Activated naive CD4-positive, alpha-beta T cell treated with anti-CD3 and anti-CD28 coated beads, Interleukin-2, amount 10 ng/mL, durations not matched to agents 7 days and 5 days (primary cell): ENCODE measurements around the gene GOLIM4.

Source experiments
- CTCF ChIA-PET: fragments of 350-600 bp; sonication (Branson Sonifier 250); formaldehyde crosslinking; loops from one replicate; lab custom pipeline; 2021; ENCODE audit warnings: antibody characterized with exemption; lab: Charles Lee
- DNase-seq: peaks from one replicate; pipeline ENCODE4 v3.0.0-alpha.2; 2020
- H3K27ac Mint-ChIP-seq: one replicate; pipeline ENCODE4 v1.8.0; 2021; ENCODE audit warnings: mild to moderate bottlenecking, moderate library complexity, mixed read lengths
- H3K27me3 Mint-ChIP-seq: one replicate; pipeline ENCODE4 v1.8.0; 2021; ENCODE audit warnings: mild to moderate bottlenecking, mixed read lengths
- H3K36me3 Mint-ChIP-seq: one replicate; pipeline ENCODE4 v1.8.0; 2021; ENCODE audit warnings: mixed read lengths
- H3K4me1 Mint-ChIP-seq: one replicate; pipeline ENCODE4 v1.8.0; 2021; ENCODE audit warnings: mixed read lengths
- H3K4me3 Mint-ChIP-seq: one replicate; pipeline ENCODE4 v1.8.0; 2021; ENCODE audit warnings: mild to moderate bottlenecking, moderate library complexity, mixed read lengths
- H3K9me3 Mint-ChIP-seq: one replicate; pipeline ENCODE4 v1.8.0; 2021; ENCODE audit warnings: mixed read lengths

The GOLIM4 gene

GRCh38 chr3:167996514-167996913, 99.2 kb downstream of the GOLIM4 start:
- CTCF ChIA-PET: no interaction called here
- DNase-seq: no peak
- Mint-ChIP-seq H3K9me3 (no peaks in the 10 kb centered on the region), H3K4me1 (no peaks in the 10 kb centered on the region), H3K27ac (no peak overlapping the region), H3K27me3 (no peaks in the 10 kb centered on the region), H3K36me3 (no peaks in the 10 kb centered on the region), H3K4me3 (no peak overlapping the region)

- Mint-ChIP-seq H3K9me3 (no peaks in the 10 kb centered on the region), H3K27ac (no peak overlapping the region), H3K36me3 (no peaks in the 10 kb centered on the region), H3K4me1 (no peaks in the 10 kb centered on the region), H3K4me3 (no peak overlapping the region), H3K27me3 (no peaks in the 10 kb centered on the region)
- CTCF ChIA-PET: no interaction called here
- DNase-seq: no peak
Observed at GRCh38 chr3:167992381-167992780, 103.3 kb downstream of the GOLIM4 start.

- no peak for DNase-seq
- Mint-ChIP-seq H3K4me3 (no peak overlapping the region), H3K27ac (no peak overlapping the region), H3K36me3 (no peaks in the 10 kb centered on the region), H3K27me3 (no peaks in the 10 kb centered on the region), H3K9me3 (no peaks in the 10 kb centered on the region), H3K4me1 (no peaks in the 10 kb centered on the region)
- CTCF ChIA-PET: no interaction called here
Observed at GRCh38 chr3:167991213-167991612, 104.5 kb downstream of the GOLIM4 start.

GRCh38 chr3:167989999-167990398, 105.7 kb downstream of the GOLIM4 start:
- Mint-ChIP-seq H3K4me3 (no peak overlapping the region), H3K27ac (no peak overlapping the region), H3K4me1 (no peaks in the 10 kb centered on the region), H3K27me3 (no peaks in the 10 kb centered on the region), H3K9me3 (no peaks in the 10 kb centered on the region), H3K36me3 (no peaks in the 10 kb centered on the region)
- CTCF ChIA-PET: no interaction called here
- DNase-seq: no peak

- no peak for DNase-seq
- Mint-ChIP-seq H3K9me3 (no peaks in the 10 kb centered on the region), H3K4me1 (no peaks in the 10 kb centered on the region), H3K27me3 (no peaks in the 10 kb centered on the region), H3K36me3 (no peaks in the 10 kb centered on the region), H3K27ac (no peak overlapping the region), H3K4me3 (no peak overlapping the region)
- CTCF ChIA-PET: no interaction called here
Observed at GRCh38 chr3:167989066-167989465, 106.7 kb downstream of the GOLIM4 start.

- CTCF ChIA-PET: no interaction called here
- Mint-ChIP-seq H3K9me3 (no peaks in the 10 kb centered on the region), H3K27ac (no peak overlapping the region), H3K27me3 (no peaks in the 10 kb centered on the region), H3K4me3 (no peak overlapping the region), H3K36me3 (no peaks in the 10 kb centered on the region), H3K4me1 (no peaks in the 10 kb centered on the region)
- DNase-seq: no peak
Observed at GRCh38 chr3:167983583-167983982, 112.1 kb downstream of the GOLIM4 start.

- CTCF ChIA-PET: no interaction called here
- no peak overlapping the region for H3K4me3 Mint-ChIP-seq
Observed at GRCh38 chr3:167978486-167978885, 117.2 kb downstream of the GOLIM4 start.

GRCh38 chr3:167978071-167978470, 117.7 kb downstream of the GOLIM4 start:
- Mint-ChIP-seq H3K36me3 (no peaks in the 10 kb centered on the region), H3K4me1 (no peaks in the 10 kb centered on the region), H3K9me3 (no peaks in the 10 kb centered on the region), H3K4me3 (no peak overlapping the region), H3K27me3 (no peaks in the 10 kb centered on the region), H3K27ac (no peak overlapping the region)
- CTCF ChIA-PET: no interaction called here
- no peak for DNase-seq

More at GRCh38 chr3:167978486-167978885, 117.2 kb downstream of the GOLIM4 start:
- Mint-ChIP-seq H3K27ac (no peak overlapping the region), H3K36me3 (no peaks in the 10 kb centered on the region), H3K4me1 (no peaks in the 10 kb centered on the region), H3K9me3 (no peaks in the 10 kb centered on the region), H3K27me3 (no peaks in the 10 kb centered on the region)
- no peak for DNase-seq

GRCh38 chr3:167976516-167977361, 119.0 kb downstream of the GOLIM4 start:
- H3K27me3 Mint-ChIP-seq: no peaks in the 10 kb centered on the region
- no peak for DNase-seq
- CTCF ChIA-PET: no interaction called here
- no peaks in the 10 kb centered on the region for H3K36me3 Mint-ChIP-seq
- no peak overlapping the region for H3K27ac Mint-ChIP-seq
- H3K4me3 Mint-ChIP-seq: no peak overlapping the region
- no peaks in the 10 kb centered on the region for H3K9me3 Mint-ChIP-seq
- no peaks in the 10 kb centered on the region for H3K4me1 Mint-ChIP-seq

- CTCF ChIA-PET: no interaction called here
- Mint-ChIP-seq H3K36me3 (no peaks in the 10 kb centered on the region), H3K4me3 (no peak overlapping the region), H3K4me1 (no peaks in the 10 kb centered on the region), H3K27ac (no peak overlapping the region), H3K9me3 (no peaks in the 10 kb centered on the region), H3K27me3 (no peaks in the 10 kb centered on the region)
- no peak for DNase-seq
Observed at GRCh38 chr3:167973901-167974300, 121.8 kb downstream of the GOLIM4 start.

- CTCF ChIA-PET: no interaction called here
- no peaks in the 10 kb centered on the region for H3K9me3 Mint-ChIP-seq
- no peaks in the 10 kb centered on the region for H3K27me3 Mint-ChIP-seq
- no peak overlapping the region for H3K4me3 Mint-ChIP-seq
- no peak overlapping the region for H3K27ac Mint-ChIP-seq
- DNase-seq: no peak
- no peaks in the 10 kb centered on the region for H3K4me1 Mint-ChIP-seq
- no peaks in the 10 kb centered on the region for H3K36me3 Mint-ChIP-seq
Observed at GRCh38 chr3:167973046-167973445, 122.7 kb downstream of the GOLIM4 start.

- CTCF ChIA-PET: no interaction called here
- Mint-ChIP-seq H3K9me3 (no peaks in the 10 kb centered on the region), H3K36me3 (no peaks in the 10 kb centered on the region), H3K4me1 (no peaks in the 10 kb centered on the region), H3K27me3 (no peaks in the 10 kb centered on the region), H3K4me3 (no peak overlapping the region), H3K27ac (no peak overlapping the region)
- DNase-seq: no peak
Observed at GRCh38 chr3:167972502-167972901, 123.2 kb downstream of the GOLIM4 start.

GRCh38 chr3:167969548-167969947, 126.2 kb downstream of the GOLIM4 start:
- Mint-ChIP-seq H3K9me3 (no peaks in the 10 kb centered on the region), H3K4me3 (no peak overlapping the region), H3K4me1 (no peaks in the 10 kb centered on the region), H3K36me3 (no peaks in the 10 kb centered on the region), H3K27me3 (no peaks in the 10 kb centered on the region), H3K27ac (no peak overlapping the region)
- no peak for DNase-seq
- CTCF ChIA-PET: no interaction called here

GRCh38 chr3:167967257-167968036, 128.3 kb downstream of the GOLIM4 start:
- H3K27me3 Mint-ChIP-seq: no peaks in the 10 kb centered on the region
- H3K4me1 Mint-ChIP-seq: no peaks in the 10 kb centered on the region
- H3K4me3 Mint-ChIP-seq: no peak overlapping the region
- no peak overlapping the region for H3K27ac Mint-ChIP-seq
- H3K36me3 Mint-ChIP-seq: no peaks in the 10 kb centered on the region
- no peaks in the 10 kb centered on the region for H3K9me3 Mint-ChIP-seq
- CTCF ChIA-PET: no interaction called here
- DNase-seq: no peak
